Midbrain (tissue), 1 donor: ENCODE results near the gene FXYD6.

ENCODE experiments used
- DNase-seq: peaks from one replicate; lab custom pipeline; 2025; lab: John Stamatoyannopoulos, UW

Gene FXYD6

DNA sequence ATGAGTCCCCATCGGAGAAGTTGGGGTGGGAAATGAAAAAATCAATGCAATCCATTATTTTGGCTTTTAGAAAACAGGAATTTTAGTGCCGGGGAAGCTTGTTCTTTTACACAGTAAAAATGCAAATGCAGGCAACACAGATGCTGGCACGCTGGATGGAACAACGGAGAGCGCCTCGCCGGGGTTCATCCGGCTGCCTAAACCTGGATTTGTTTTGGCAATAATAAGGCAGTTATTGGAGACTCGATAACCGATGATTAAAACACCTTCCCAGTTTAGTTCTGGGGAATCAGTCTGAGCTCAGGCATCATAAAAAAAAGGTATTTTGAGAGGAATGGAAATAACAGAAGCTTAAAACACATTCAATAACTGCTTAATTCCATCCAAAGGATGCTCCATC lies 82.3 kb downstream of the FXYD6 start:
- DNase-seq: peak; percentile 37

- DNase-seq: peak; percentile 31
Observed at GRCh38 chr11:117793583-117793982, 82.9 kb downstream of the FXYD6 start.

- DNase-seq: no peak
Observed at GRCh38 chr11:117792992-117793391, 83.5 kb downstream of the FXYD6 start.

DNA sequence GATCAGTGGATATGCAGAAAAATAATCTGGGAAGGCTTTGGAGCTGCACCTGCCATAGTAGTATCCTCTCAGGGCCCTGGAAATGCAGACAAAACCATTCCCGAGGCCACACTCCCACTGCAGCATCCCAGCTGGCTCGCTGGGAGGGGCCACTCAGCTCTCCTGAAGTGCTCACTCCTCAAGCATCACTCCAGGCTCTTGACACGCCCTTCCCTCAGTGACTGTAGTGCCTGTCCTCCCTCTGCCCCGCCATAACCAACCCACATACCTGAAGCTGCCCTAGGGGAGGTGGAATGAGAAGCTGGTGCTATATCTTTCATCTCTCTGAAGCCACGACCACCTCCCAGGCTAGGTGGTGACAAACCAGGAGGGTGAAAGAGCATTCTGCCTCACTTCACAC lies 84.2 kb downstream of the FXYD6 start:
- DNase-seq: no peak

GRCh38 chr11:117790279-117790678 lies 86.2 kb downstream of the FXYD6 start:
- no peak for DNase-seq

DNA sequence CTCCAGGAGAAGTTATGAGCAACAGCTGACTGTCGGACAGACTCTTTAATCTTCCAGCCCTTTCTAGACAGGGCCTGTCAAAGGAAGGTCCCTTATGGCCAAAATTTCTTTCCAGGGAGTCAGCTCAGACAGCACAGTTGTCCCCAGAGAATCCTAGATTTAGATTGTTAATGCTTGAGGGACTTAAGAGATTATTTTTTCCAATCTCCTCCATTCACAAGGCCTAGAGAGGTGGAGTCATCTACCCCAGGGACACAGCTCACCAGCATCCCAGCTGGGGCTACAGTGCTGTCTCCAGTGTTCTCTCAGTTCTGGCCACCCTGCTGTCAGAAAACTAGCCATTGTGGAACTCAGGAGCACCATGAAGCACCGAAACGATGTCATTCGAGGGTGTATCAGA lies 87.2 kb downstream of the FXYD6 start:
- DNase-seq: no peak
